G401 (cell line): Measurements from ENCODE around the gene C12orf56. TPM values are rescaled to one million over a fixed set of nuclear protein-coding genes. Genes with fewer than 3 reads are reported as not detected.

Experiments
- DNase-seq: peaks from one replicate; pipeline ENCODE4 v3.0.0-alpha.2; 2015; ENCODE audit warnings: low spot score
- in situ Hi-C: cut with HindIII; loops from 2 replicates; pipeline ENCODE4 v1.10.0; 2016; ENCODE audit warnings: low sequenced_read_pairs, mixed read lengths
- total RNA-seq: library from RNA; depleted of rRNA; stranded (reverse); fragments of >200 nt; shearing (Covaris generic); gene quantifications from 2 replicates; pipeline ENCODE4 v1.2.3, GENCODE V29; 2014; rRNA removed

C12orf56 gene, protein sequence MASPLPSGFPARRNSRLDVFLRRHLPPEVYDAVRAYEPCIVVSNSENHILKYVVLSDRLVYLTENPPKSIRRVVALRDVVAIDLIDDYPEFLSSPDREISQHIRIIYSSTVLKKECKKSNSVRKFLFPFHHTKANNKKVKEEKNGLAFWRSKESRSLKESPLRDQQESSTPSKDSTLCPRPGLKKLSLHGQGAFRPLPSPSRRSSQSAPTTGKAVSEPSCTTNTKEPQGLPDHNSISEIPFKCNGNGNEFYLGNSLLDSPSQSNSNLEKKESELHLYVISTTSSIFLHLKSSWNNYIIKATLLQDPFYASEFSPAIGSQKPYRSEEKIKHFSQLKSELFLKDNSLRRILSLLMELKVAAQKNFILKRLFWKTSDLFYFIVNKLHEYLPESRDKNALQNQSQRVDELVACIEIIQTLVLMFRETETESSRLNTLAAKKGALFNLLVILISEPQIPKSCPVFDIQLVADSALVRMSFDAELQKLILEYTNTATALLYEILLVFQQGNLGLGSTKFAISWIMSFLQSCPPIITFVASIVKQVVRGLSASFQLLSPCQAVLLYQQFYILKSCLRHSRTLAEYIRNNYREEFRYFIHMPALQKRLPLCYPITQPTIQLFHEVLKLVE
- total RNA-seq: not detected in 2 replicates

DNA sequence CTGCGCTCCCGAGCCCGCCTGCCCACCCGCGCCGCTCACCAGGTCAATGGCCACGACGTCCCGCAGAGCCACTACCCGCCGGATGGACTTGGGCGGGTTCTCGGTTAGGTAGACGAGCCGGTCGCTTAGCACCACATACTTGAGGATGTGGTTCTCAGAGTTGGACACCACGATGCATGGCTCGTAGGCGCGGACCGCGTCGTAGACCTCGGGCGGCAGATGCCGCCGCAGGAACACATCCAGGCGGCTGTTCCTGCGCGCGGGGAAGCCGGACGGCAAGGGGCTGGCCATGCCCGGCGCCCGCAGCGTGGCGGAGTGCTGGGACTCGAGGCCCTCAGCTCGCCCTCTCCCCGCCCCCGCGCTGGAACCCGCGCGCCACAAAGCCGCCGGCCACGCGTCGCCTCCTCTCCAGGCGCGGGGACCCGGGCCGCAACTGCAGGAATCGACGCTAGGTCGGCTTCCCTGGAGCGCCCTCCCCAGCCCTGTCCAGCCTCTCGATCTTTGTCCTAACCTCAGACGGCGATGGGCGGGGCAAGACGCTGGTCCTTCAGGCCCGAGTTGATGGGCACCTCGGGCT lies at the start of gene C12orf56:
Gene C12orf56 (minus strand): TSS at position 484 of the 577 bp plus-strand sequence. CDS start 193 bp downstream, at position 291.
- DNase-seq: no peak
- in situ Hi-C loops: no loop called here

DNA sequence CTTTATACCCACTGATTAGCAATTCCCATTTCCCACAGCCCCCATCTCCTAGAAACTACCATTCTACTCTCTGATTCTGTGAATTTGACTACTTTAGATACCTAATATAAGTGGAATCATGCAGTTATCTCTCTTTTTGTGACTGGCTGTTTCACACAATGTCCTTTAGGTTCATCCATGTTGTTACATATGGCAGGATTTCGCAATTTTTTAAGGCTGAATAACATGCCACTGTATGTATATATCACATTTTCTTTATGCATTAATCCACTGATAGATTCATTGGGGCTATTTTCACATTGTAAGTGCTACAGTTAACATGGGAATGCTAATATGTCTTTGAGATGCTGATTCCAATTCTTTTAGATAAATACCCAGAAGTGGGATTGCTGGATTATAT lies 49.5 kb upstream of the C12orf56 start:
- in situ Hi-C loops: no loop called here
- DNase-seq: no peak

DNA sequence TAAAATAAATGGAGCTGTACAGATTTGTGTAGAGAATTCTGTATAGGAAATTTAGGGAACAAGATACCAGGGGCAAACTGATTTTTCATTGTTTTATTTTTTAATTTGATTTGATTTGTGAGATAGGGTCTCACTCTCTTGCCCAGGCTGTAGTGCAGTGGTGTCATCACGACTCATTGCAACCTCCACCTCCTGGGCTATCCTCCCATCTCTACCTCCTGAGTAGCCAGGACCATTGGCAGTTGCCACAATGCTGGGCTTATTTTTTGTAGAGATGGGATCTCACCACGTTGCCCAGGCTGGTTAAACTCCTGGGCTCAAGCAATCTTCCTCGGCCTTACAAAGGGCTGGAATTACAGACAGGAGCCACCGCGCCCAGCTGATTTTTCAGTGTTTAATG lies 43.4 kb upstream of the C12orf56 start:
- in situ Hi-C loops: no loop called here

DNA sequence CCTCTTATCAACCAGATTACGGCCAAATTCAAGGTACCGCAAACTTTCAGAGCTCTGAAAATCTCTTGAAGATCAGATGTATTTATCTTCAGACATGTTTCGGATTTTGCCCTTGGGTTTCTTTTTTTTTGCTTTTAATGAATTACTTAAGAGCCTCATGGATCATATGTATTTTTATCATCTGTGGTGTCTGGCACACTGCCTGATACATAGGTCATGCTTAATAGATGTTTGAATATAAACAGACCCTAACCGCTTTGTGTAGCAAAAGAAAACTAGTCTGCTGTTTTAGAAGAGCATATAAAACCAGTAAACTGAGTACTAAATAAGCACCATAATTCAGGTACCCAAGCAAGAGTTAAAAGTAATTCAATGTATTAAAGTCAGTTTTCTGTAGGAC lies 41.2 kb upstream of the C12orf56 start:
- in situ Hi-C loops: no loop called here
- DNase-seq: no peak

More for the DNA sequence above, 43.4 kb upstream of the C12orf56 start:
- DNase-seq: no peak

DNA sequence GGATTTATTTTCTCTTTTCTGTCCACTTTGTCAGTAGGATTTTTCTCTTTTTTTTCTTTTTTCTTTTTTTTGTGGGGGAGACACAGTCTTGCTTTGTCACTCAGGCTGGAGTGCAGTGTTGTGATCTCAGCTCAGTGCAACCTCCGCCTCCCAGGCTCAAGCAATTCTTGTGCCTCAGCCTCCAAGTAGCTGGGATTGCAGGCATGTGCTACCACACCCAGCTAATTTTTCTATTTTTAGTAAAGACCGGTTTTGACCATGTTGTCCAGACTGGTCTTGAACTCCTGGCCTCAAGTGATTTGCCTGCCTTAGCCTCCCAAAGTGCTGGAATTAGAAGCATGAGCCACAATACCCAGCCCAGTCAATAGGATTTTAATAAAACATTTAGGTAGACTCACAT lies 40.3 kb upstream of the C12orf56 start:
- no peak for DNase-seq
- in situ Hi-C loops: no loop called here

DNA sequence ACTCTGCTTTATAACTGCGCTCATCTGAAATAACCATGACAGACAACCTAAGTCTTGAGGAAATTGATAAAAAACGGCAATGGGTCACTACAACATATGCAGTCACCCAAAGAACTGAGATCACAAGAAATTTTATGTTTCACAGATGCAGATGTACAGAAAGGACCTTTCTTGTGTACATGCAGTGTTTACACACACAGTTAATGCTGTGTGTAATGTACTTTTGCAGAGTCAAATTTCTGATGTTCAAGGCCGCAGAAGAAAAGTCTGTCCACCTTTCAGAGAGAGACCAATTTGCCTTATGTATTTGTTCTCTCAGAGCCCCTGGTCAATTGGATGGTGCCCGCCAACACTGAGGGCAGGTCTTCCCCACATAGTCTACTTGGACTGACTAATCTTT lies 38.4 kb upstream of the C12orf56 start:
- in situ Hi-C loops: no loop called here
- DNase-seq: no peak

DNA sequence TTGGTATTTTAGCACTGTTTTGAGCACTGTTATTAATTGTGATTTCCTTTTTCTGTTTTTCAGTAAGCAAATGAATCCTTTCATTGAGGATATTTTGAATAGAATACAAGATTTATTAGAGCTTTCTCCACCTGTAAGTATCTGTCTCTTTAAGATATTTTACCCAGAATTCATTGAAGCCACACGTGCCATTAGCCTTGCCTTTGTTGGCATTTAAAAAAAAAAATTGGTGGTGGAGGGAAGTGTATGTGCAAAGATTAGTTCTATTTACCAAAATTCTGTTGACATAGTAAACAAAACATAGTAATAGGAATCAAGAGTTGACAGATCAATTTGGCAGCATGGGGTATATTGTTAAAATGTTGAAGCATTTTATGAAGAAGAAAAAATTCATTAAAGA lies 37.4 kb upstream of the C12orf56 start:
- in situ Hi-C loops: no loop called here

DNA sequence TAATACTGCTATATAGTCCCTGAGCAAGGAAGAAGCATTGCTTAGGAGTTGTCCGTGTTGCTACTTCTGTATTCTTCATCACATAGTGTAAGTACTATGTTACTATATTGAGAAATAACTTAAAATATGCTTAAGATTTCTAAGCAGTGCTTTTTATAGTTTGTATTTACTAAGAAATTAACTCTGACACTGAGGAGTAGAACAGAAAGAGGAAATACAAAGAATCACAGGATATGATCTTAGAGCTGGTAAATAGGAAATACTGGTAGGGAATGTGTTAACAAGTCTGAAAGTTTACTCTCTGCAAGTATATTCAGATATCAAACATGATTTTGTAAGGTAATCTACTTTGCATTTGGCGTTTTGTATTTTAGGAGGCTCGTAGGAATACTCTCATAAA lies 29.1 kb upstream of the C12orf56 start:
- DNase-seq: no peak
- in situ Hi-C loops: no loop called here

More for the DNA sequence above, 37.4 kb upstream of the C12orf56 start:
- DNase-seq: no peak

DNA sequence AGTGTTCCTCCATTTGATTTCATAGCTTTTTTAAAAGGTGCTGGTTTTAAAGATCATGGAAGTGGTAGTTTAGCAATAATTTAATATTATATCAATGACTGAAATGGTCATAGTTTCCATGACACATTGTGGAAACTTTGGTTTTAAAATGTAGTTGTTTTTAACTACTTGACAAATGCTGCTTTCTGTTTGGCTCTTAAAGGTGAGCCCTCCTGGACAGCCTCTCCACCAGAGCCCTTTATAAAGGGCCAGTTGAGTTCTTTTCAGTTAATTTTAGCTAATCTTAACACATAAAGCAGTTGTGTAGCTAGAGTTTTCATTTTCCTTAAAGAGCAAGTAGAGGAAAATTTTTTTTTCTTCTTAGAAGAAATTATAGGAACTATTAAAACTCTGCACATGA lies 27.7 kb upstream of the C12orf56 start:
- in situ Hi-C loops: no loop called here
- no peak for DNase-seq

DNA sequence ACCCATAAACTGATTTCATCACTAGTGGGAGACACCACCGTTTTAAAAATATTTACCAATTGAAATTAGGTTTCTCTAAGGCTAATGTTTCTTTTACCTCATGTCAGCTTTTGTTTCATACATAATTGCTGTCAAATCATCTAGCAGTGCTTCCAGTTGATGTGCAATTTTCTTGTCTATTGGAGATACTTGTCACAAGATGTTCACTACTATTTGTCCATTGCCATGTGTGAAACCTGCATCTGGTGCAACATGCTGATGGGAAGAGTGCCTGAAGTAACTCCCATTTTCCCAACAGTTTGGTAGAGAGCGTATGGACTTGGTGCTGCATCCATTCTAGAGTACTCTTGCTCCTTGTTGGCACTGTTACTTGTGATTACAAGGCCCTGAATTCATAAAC lies 23.3 kb upstream of the C12orf56 start:
- in situ Hi-C loops: no loop called here
- no peak for DNase-seq

DNA sequence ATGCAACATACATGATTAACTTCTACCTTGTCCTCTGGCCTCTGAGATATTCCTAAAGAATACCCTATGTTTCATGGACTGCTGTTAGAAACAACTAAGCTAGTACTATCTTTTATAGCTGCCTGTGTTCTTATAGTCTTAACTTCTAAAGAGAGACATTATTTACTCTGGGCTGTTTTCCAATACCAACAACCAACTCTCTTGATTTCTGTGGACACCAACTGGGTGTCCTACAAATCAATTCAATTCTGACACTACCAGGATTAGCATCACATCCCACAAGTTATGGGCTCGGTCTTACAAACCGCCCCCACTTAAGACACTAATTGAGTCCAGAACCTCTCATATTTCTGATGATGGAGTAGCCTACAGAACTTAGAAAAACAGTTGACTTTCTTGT lies 21.9 kb upstream of the C12orf56 start:
- no peak for DNase-seq
- in situ Hi-C loops: no loop called here

DNA sequence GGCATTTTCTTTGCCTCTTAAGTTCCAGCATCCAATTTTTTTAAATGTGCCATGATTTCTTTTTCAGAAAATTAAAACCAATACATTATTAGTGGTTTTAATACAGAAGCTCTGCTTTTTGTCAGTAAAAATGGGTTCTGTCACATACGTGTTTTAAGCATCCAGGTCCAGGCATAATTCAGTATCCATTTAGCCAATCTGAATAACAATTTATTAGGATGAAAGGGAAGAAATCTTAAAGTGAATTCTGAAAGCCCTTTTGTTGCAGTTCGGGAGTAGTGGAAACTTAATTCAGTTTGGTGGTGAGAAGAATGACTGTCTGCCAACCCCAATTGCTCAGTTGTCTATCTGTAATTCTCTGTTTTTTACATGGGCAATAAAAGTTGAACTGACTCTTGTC lies 20.9 kb upstream of the C12orf56 start:
- in situ Hi-C loops: no loop called here
- DNase-seq: no peak

DNA sequence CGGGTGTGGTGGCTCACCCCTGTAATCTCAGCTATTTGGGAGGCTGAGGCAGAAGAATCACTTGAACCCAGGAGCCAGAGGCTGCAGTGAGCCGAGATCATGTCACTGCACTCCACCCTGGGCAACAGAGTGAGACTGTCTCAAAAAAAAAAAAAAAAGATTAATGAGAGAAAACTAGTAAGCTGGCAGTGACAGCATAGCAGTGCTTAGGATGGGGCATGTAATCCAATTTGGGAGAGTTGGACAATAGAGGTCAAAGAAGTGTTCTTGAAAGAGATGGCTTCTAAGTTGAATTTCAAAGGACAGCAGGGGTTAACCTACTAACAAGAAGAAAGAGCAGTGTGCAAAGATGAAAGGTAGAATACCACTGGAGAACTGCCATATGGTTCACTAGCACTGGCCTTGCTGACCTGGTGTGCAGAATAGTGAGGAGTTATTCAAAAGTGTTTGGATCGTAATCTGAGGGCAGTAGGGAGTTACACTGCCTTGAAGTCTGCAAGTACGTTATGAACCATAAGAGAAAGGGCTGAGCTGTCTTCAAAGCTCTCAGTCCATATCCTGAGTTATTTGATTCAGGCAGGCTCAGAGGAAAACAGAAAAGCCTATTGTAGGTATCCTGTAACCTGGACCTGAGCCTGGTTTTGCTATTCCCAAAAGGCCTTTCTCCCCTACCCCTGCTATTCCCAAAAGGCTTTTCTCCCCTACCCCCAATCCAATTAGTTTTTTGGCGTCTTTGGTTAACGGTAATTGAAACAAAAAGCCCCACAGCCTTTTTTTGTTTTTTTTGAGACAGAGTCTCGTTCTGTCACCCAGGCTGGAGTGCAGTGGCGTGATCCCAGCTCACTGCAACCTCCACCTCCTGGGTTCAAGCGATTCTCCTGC lies 17.0 kb upstream of the C12orf56 start:
- in situ Hi-C loops: no loop called here
- peak; percentile 5 for DNase-seq

DNA sequence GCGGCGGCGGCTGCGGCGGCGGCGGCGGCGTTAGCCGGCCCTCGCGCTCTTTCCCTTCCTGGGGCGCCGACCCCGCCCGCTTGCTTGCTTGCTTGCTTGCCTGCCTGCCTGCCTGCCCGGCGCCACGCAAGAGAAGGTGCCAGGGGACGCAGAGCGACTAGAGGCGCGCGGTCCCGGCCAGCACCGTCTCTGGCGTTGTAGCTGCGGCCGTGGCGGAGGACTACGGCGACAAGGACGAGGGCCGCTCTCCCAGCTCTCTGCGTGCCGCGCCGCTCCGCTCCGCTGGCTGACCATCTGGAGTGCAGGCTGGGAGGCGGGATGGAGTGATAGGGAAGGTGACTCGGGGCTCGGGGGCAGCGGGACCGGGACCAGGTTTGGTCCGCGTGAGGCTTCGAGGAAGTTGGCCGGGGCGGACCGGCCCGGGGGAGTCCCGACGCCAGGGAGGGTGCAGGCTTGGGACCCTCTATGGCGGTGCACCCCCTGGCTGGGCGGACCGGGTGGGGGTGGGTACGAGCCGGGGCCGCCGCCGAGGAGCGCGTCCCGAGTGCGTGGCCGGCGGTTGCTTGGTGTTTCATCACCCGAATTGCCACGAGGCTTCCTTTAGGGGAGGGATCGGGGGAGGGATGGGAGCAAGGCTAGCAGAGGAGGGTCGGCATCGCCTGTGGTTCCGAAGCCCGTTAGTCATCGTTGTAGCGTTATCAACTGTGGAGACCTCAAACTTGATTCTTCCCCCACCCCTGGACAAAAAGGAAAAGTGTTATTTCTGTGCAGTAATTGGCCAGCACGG lies 14.1 kb upstream of the C12orf56 start:
- in situ Hi-C loops: no loop called here
- DNase-seq: peak; percentile 40

DNA sequence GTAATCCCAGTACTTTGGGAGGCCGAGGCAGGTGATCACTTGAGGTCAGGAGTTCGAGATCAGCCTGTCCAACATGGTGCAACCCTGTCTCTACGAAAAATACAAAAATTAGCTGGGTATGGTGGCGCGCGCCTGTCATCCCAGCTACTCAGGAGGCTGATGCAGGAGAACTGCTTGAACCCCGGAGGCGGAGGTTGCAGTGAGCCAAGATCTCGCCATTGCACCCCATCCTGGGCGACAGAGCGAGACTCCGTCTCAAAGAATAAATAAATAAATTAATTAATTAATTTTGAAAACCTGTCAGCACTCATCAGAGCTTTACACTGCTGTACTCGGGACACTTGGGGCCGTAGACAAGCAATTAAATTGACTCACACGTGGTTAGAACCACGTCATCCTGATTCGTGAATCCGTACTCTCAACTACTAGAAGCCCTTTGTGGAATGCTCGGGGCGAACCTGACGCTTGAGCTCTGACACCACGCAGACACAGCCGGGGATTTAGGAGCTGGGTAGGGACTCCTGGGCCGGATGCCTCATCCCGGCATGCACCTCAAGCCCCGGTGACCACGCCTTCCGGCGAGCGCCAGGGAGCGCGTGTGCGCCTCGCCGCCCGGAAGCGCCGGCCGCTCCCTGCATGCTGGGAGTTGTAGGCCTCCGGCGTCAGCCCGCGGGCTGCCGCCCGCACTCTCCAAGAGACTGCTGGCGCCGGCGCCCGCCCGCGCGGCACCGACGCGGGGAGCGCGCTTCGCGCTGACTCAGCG lies 13.3 kb upstream of the C12orf56 start, which contains the start of gene XPOT:
Gene XPOT (plus strand): TSS at position 686 of the 763 bp plus-strand sequence. CDS start 5,644 bp downstream, outside the sequence.
- peak; percentile 95 for DNase-seq
- in situ Hi-C loops: no loop called here

DNA sequence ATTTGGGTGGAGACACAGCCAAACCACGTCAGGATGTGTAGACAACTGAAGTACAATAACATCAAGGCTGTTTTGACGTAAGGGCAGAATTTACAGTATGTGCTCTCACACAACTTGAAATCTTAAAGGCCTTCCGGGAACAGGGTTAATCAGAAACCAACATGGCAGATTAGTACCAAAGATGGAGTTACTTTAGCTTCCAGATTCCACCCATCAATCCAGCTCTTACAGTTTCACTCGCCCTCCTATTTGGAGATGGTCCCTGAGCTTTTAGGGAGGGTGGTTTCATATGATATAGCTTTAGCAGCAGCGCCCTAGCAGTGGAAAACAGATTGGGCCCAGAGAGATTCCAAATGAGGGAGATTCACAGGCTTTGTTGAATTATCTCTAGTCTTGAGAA lies 11.6 kb upstream of the C12orf56 start:
- no peak for DNase-seq
- in situ Hi-C loops: no loop called here

DNA sequence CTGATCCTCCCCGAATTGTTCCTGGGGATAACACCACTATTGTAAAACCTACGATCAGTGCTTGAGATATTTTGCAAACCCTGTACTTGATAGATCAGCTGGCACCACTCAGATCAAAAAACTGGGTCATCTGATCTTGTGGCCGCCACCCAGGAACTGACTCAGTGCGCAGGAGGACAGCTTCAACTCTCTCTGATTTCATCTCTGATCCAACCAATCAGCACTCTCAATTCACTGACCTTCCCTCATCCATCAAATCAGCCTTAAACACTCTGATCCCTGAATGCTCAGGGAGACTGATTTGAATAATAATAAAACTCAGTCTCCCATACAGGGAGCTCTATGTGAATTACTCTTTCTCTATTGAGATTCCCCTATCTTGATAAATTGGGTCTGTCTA lies 9.5 kb upstream of the C12orf56 start:
- DNase-seq: no peak
- in situ Hi-C loops: no loop called here

DNA sequence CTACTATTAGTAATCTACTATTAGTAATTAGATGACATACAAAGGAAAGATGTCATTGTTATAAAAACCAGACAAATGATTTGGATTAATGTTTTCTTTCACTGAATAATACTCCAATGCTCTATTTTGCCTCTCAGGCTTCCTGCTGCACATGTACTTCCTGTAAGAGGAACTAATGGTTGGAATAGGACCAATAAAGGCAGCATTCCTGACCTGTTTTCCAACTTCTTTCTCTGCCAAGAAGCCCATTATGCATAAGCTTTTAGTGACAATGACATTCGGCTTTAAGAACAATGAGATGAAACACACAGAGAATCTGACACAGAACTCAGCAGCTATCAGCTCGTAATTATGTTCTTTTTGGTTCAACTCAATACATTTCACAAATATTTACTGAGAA lies 5.2 kb upstream of the C12orf56 start:
- in situ Hi-C loops: no loop called here
- DNase-seq: no peak
